AG04450 (cell line): Measurements from ENCODE around the gene KRT9. TPM values are rescaled to one million over a fixed set of nuclear protein-coding genes. Genes with fewer than 3 reads are reported as not detected.
"Not testable (repeated sequence)": the region's sequence is repeated elsewhere in the genome, so short reads cannot be mapped to it uniquely, and the experiment has no call there.

Experiments
- CTCF ChIA-PET: fragments of 300-600, 350-600 bp; formaldehyde crosslinking; extraction: SDS; loops from one replicate; lab custom pipeline; 2022; ENCODE audit warnings: antibody characterized with exemption, inconsistent platforms; lab: Charles Lee
- POLR2A ChIA-PET: fragments of 350-600 bp; formaldehyde crosslinking; extraction: SDS; loops from one replicate; lab custom pipeline; 2021; ENCODE audit warnings: antibody characterized with exemption, inconsistent platforms; lab: Yijun Ruan, JAX
- DNase-seq: peaks from one replicate; pipeline ENCODE4 v3.0.0-alpha.2; 2011; ENCODE audit warnings: low read depth, low spot score
- H3K27ac ChIP-seq: one replicate; pipeline ENCODE4 v1.5.1; 2012; ENCODE audit warnings: low read depth, low read length, control low read depth
- H3K27me3 ChIP-seq: one replicate; pipeline ENCODE4 v1.6.0; 2012; ENCODE audit warnings: low read length; ENCODE audit not compliant: control insufficient read depth, insufficient read depth
- H3K4me3 ChIP-seq: 2 replicates; pipeline ENCODE4 v1.5.1; 2011; ENCODE audit warnings: mild to moderate bottlenecking, low read depth, low read length, control low read depth
- H3K9me3 ChIP-seq: 2 replicates; pipeline ENCODE4 v1.5.1; 2012; ENCODE audit warnings: low read length; ENCODE audit not compliant: control insufficient read depth, insufficient read depth
- polyA plus RNA-seq: library from polyadenylated mRNA; depleted of rRNA; stranded (reverse); fragments of >200 nt; gene quantifications from 2 replicates; pipeline ENCODE4 v1.2.3, GENCODE V29; 2011
- TF ChIP-seq, protein P1 (sequence below): IDR thresholded peaks from 2 replicates; pipeline ENCODE4 v1.5.1; 2011; ENCODE audit warnings: low read depth, low read length, control low read depth, inconsistent platforms

The KRT9 gene
- polyA plus RNA-seq, 1 experiment, result not detected

DNA sequence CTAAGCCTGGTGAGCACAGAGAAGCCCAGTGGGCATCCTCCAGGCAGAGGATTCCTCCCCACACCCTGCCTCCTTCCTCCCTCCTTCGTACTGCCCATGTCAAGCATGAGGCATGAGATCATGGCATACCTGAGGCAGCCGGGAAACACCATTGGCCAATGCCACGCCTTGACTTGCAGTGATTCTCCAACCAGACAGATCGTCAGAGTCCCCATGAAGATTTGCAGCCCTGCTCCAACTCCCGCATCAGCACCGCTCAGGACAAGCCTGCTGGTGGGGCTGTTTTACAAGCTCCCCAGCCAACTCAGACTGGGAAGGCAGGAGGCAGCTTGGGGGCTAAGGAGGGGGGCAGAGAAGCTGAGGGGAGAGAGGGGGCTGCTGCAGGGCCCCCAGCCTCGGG lies 43.6 kb upstream of the KRT9 start:
- no peak overlapping the region for H3K27ac ChIP-seq
- ChIA-PET CTCF (no interaction called here), POLR2A (no interaction called here)
- H3K4me3 ChIP-seq, result no peak overlapping the region
- peaks cover 21% of the 10 kb centered on the region for H3K27me3 ChIP-seq
- DNase-seq, result no peak
- H3K9me3 ChIP-seq, result no peaks in the 10 kb centered on the region
- TF ChIP-seq, protein P1, sequence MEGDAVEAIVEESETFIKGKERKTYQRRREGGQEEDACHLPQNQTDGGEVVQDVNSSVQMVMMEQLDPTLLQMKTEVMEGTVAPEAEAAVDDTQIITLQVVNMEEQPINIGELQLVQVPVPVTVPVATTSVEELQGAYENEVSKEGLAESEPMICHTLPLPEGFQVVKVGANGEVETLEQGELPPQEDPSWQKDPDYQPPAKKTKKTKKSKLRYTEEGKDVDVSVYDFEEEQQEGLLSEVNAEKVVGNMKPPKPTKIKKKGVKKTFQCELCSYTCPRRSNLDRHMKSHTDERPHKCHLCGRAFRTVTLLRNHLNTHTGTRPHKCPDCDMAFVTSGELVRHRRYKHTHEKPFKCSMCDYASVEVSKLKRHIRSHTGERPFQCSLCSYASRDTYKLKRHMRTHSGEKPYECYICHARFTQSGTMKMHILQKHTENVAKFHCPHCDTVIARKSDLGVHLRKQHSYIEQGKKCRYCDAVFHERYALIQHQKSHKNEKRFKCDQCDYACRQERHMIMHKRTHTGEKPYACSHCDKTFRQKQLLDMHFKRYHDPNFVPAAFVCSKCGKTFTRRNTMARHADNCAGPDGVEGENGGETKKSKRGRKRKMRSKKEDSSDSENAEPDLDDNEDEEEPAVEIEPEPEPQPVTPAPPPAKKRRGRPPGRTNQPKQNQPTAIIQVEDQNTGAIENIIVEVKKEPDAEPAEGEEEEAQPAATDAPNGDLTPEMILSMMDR, result no peak

DNA sequence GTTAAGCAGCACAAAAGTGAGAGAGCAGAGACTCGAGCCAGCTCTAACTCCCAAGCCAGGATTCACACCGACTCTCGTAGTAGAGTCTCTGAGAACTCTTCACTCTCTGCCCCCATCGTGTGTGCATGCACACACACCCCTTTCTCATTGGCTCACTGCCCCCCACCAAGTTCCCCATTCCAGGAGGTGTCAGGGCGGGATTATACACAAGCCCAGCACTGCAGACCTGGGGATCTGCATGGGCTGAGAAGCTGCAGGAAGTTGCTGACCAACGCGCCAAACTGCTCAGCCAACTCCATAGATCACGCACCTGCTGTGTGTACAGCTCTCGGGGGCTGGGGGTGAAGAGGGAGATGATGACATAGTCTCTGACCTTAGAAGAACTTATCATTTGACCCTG lies 42.9 kb upstream of the KRT9 start:
- H3K9me3 ChIP-seq, CTCF ChIA-PET, H3K4me3 ChIP-seq, H3K27ac ChIP-seq, DNase-seq, POLR2A ChIA-PET: not testable (repeated sequence)
- H3K27me3 ChIP-seq, result peaks cover 24% of the 10 kb centered on the region

DNA sequence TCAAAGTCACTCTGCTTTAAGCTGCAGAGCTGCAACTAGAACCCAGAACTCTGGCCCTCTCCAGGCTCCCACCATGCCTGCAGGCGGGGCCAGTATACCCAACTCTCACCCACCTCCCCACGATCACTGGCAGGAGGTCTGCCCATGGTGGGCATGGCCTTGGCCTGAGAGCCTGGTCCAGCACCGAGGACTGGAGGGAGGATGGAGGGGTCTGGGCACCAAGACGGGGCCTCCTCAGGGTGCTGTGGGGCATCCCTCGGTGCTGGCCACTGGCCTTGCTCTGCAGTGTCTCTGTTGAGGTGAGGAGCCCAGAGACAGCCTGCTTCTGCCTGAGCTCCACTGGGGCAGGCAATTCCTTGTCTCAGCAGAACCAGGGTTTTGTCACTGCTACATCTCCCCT lies 42.2 kb upstream of the KRT9 start:
- POLR2A ChIA-PET, result no interaction called here
- no peaks in the 10 kb centered on the region for H3K9me3 ChIP-seq
- TF ChIP-seq, protein P1, result no peak
- CTCF ChIA-PET, result no interaction called here
- H3K4me3 ChIP-seq, result no peak overlapping the region
- DNase-seq, result no peak
- H3K27ac ChIP-seq, result no peak overlapping the region
- peaks cover 22% of the 10 kb centered on the region for H3K27me3 ChIP-seq

DNA sequence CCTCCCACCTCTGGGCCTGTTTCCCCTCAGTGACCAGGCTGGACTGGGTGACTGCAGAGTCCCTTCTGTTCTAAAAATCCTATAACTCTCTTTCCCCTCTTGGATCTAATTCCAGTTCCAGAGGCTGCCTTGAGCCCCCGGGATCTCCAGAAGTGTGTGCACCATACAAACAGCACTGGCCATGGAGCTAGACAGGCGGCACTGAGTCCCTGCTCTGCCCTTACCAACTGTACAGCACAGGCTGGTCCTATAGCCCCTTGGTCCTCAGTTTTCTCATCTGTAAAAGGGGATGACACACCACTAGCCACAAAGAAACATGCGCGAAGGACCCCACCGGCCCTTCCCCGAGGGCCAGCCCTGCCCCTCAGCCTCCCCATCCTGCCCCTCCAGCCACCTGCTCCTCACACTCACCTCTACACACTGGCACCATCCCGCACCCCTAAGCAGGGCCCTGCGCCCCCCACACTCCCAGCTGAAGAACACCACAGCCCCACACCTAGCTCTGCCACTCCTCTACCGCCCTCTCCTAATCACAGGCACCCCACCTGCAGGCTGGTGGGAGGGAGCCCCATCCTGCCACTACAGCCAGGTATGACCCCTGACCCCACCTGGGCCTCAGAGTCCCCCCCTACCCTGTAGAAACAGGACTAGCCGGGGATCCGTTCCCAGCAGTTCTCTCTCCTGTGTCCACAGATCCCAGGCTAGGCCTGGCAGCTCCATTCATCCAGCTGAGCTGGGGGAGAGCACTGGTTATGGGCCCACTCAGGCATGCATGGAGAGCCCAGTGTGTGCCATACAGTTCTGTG lies 41.6 kb upstream of the KRT9 start:
- TF ChIP-seq, protein P1, result no peak
- Histone ChIP-seq H3K27me3 (peaks cover 22% of the 10 kb centered on the region), H3K4me3 (no peak overlapping the region), H3K9me3 (no peaks in the 10 kb centered on the region), H3K27ac (no peak overlapping the region)
- CTCF ChIA-PET, result interaction anchor here (1.2 kb wide), 1 partner anchor 52 kb away, joined by 3 read pairs; no protein-coding TSS in a partner anchor
- DNase-seq, result no peak
- POLR2A ChIA-PET, result no interaction called here

DNA sequence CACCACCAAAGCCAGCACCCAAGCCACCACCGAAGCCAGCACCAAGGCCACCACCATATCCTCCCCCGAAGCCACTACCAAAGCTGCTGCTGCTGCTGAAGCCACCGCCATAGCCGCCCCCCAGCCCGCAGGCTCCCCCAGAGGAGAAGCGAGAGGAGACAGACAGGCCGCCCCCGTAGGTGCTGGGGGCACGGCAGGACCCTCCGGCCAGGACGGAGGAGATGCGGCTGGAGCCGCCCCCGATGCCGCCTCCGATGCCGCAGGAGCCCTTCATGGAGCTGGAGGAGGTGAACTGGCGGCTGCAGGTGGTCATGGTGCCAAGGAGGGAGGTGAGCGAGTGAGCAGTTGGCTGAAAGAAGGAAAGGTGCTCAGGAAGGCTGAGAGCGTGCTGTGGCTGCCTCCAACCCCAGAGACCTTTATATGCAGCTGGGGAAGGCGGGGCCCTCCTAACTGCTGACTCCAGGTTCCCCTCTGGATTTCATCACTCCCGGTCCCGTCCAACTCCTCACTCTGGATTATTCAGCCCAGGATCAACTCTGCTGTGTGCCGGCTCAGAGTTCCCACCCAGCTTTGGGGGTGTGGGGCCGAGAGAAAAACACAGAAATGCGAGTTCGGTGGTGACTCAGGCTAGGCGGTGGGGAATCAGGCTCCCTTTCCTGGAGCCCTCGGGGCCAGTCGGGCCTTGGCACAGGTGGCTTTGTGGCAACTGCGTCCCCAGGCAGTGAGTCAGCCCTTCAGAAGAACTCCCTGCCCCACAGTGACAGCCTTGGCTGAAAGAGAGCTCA lies 40.7 kb upstream of the KRT9 start, which contains the start of gene KRT16:
Gene KRT16 (minus strand): TSS at position 392 of the 785 bp plus-strand sequence. CDS start 79 bp downstream, at position 313.
- CTCF ChIA-PET, result interaction anchor here (1.2 kb wide), 1 partner anchor 53 kb away, joined by 3 read pairs; no protein-coding TSS in a partner anchor
- H3K9me3 ChIP-seq, POLR2A ChIA-PET, DNase-seq, H3K4me3 ChIP-seq, H3K27ac ChIP-seq: not testable (repeated sequence)
- H3K27me3 ChIP-seq, result peaks cover 22% of the 10 kb centered on the region
